ENCODE results near the gene LONP1. TPM values are rescaled to one million over a fixed set of nuclear protein-coding genes. Genes with fewer than 3 reads are reported as not detected.

Gene LONP1
- polyA plus RNA-seq, 3 donors from 2014 or later: 8.4 to 24.2 (median 11.3) TPM

- Mint-ChIP-seq H3K9me3 (no peaks in the 10 kb centered on the region), H3K4me3 (peak overlapping the region; percentile 86 to 93 (median 91)), H3K36me3 (no peaks in the 10 kb centered on the region), H3K27me3 (ENCODE audit: low read depth in 3 of 3) (peaks cover 8 to 13% (median 12%) of the 10 kb centered on the region in 3 donors), H3K27ac (peak overlapping the region; percentile 86 to 95 (median 92)), H3K4me1 (peaks cover 27 to 29% of the 10 kb centered on the region in 2 donors)
- DNase-seq: peak in 2 of 3 donors; percentile 10 to 36
Observed at GRCh38 chr19:5719274-5719960, 529 bp downstream of the LONP1 start.

- no peak for DNase-seq
- Mint-ChIP-seq H3K27me3 (ENCODE audit: low read depth in 3 of 3) (peaks cover 8 to 13% (median 12%) of the 10 kb centered on the region in 3 donors), H3K4me1 (peaks cover 27 to 29% of the 10 kb centered on the region in 2 donors), H3K27ac (peak overlapping the region; percentile 85 to 91 (median 88)), H3K9me3 (no peaks in the 10 kb centered on the region), H3K4me3 (peak overlapping the region; percentile 80 to 93 (median 88)), H3K36me3 (peaks cover 0 to 4% (median 0%) of the 10 kb centered on the region in 3 donors)
Observed at GRCh38 chr19:5718579-5719273, 1.2 kb downstream of the LONP1 start.

- DNase-seq: no peak
Observed at GRCh38 chr19:5718037-5718578, 1.8 kb downstream of the LONP1 start.

DNA sequence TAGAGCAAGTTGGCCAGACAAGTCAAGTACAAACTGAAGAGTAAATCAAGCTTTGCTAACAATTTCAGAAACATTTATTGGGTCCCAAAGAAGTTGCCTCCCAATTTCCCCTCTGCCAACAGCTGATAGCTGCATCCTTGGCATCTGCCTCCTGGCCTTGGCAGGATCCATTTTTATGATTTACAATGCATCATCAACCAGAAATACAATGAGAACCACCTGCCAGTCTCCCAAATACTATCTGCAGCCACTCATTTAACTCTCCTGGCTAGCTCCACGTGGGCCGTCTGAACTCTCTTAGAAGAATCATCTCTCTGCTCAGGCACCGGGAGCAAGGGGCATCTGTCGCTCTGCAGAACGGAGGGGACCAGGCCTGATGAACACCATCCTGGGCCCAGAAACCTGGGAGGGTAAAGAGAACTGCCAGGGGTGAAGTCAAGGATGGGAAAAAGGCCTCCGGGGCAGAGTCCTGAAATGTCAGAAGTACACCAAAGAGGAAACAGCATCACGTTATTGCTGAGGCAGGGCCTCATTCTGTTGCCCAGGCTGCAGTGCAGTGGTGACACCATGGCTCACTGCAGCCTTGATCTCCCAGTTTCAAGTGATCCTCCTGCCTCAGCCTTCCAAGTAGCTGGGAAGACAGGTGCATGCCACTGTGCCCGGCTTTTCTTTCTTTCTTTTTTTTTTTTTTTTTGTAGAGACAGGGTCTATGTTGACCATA is 2.6 kb downstream of the LONP1 start:
- Mint-ChIP-seq H3K4me1 (peaks cover 27 to 29% of the 10 kb centered on the region in 2 donors), H3K4me3 (peak overlapping the region in 3 of 5 donors; percentile 52 to 61 (median 61)), H3K27me3 (ENCODE audit: low read depth in 3 of 3) (peaks cover 9 to 13% (median 12%) of the 10 kb centered on the region in 3 donors), H3K36me3 (peaks cover 0 to 5% (median 0%) of the 10 kb centered on the region in 3 donors), H3K27ac (peak overlapping the region in 4 of 6 donors; percentile 13 to 64 (median 34)), H3K9me3 (no peaks in the 10 kb centered on the region)
- DNase-seq: no peak

More at GRCh38 chr19:5718037-5718578, 1.8 kb downstream of the LONP1 start:
- peaks cover 27 to 29% of the 10 kb centered on the region in 2 donors for H3K4me1 Mint-ChIP-seq
- peak overlapping the region; percentile 80 to 93 (median 88) for H3K4me3 Mint-ChIP-seq
- no peaks in the 10 kb centered on the region for H3K9me3 Mint-ChIP-seq
- peak overlapping the region in 5 of 6 donors; percentile 86 to 91 (median 89) for H3K27ac Mint-ChIP-seq
- H3K36me3 Mint-ChIP-seq: peaks cover 0 to 5% (median 0%) of the 10 kb centered on the region in 3 donors
- H3K27me3 Mint-ChIP-seq (ENCODE audit: low read depth in 3 of 3): peaks cover 8 to 13% (median 12%) of the 10 kb centered on the region in 3 donors

GRCh38 chr19:5714816-5715215 is 5.1 kb downstream of the LONP1 start:
- Mint-ChIP-seq H3K27me3 (ENCODE audit: low read depth in 3 of 3) (peaks cover 2 to 5% (median 3%) of the 10 kb centered on the region in 3 donors), H3K9me3 (no peaks in the 10 kb centered on the region), H3K4me1 (peaks cover 22 to 29% of the 10 kb centered on the region in 2 donors), H3K27ac (no peak overlapping the region), H3K36me3 (peaks cover 0 to 5% (median 0%) of the 10 kb centered on the region in 3 donors), H3K4me3 (no peak overlapping the region)
- DNase-seq: no peak

DNA sequence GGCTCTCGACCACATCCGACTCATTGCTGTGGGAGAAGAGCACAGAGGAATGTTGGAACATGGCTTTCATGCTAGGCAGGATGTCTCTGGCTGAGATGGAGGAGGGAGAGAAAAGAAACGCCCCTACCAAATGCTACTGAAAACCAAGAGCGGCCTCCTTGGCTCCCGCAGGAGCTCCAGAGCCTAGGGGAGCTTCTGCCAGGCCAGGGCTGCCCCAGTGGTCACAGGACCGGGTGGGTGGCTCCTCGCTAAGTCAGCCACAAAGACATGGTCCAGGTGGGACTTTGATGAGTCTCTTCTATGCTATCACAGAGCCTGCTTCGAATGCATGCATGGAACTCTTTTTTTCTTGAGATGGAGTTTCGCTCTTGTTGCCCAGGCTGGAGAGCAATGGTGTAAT is 6.7 kb downstream of the LONP1 start:
- peaks cover 10 to 17% of the 10 kb centered on the region in 2 donors for H3K4me1 Mint-ChIP-seq
- no peak overlapping the region for H3K4me3 Mint-ChIP-seq
- no peak for DNase-seq
- H3K9me3 Mint-ChIP-seq: no peaks in the 10 kb centered on the region
- peaks cover 0 to 5% (median 0%) of the 10 kb centered on the region in 3 donors for H3K36me3 Mint-ChIP-seq
- H3K27me3 Mint-ChIP-seq (ENCODE audit: low read depth in 3 of 3): peaks cover 0 to 3% (median 2%) of the 10 kb centered on the region in 3 donors
- no peak overlapping the region for H3K27ac Mint-ChIP-seq

DNA sequence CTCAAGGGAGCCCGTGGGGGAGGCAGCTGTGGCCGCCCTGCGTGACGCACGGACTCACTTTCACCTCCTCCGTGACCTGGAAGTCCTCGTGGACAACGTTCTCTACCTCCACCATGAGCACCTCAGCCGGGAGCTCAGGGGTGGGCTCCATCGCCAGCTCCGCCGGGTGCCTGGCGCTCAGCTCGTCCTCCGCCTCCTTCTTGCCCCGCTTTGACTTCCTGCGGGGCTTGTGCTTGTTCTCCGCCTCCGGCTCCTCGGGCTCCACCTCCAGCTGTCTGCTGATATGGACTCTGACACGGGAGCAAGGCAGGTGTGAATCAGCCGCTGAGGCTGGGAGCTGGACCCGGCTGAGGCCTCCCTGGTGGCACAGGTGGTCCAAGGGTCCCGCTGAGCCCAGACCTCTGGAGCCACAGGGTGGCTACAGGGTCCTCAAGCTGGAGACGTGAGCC is 8.2 kb downstream of the LONP1 start:
- Mint-ChIP-seq H3K27me3 (ENCODE audit: low read depth in 3 of 3) (peaks cover 0 to 4% (median 0%) of the 10 kb centered on the region in 3 donors), H3K9me3 (no peaks in the 10 kb centered on the region), H3K36me3 (peaks cover under 1 to 5% (median under 1%) of the 10 kb centered on the region in 3 donors), H3K27ac (no peak overlapping the region), H3K4me3 (no peak overlapping the region), H3K4me1 (peaks cover 3 to 5% of the 10 kb centered on the region in 2 donors)
- DNase-seq: no peak

GRCh38 chr19:5711025-5711424 is 8.9 kb downstream of the LONP1 start:
- DNase-seq: no peak
- H3K4me3 Mint-ChIP-seq: no peak overlapping the region
- peaks cover 0 to 4% (median 0%) of the 10 kb centered on the region in 3 donors for H3K27me3 Mint-ChIP-seq (ENCODE audit: low read depth in 3 of 3)
- H3K9me3 Mint-ChIP-seq: no peaks in the 10 kb centered on the region
- H3K36me3 Mint-ChIP-seq: peaks cover 3 to 5% (median 4%) of the 10 kb centered on the region in 3 donors
- H3K27ac Mint-ChIP-seq: no peak overlapping the region
- H3K4me1 Mint-ChIP-seq: peaks cover 3 to 5% of the 10 kb centered on the region in 2 donors

DNA sequence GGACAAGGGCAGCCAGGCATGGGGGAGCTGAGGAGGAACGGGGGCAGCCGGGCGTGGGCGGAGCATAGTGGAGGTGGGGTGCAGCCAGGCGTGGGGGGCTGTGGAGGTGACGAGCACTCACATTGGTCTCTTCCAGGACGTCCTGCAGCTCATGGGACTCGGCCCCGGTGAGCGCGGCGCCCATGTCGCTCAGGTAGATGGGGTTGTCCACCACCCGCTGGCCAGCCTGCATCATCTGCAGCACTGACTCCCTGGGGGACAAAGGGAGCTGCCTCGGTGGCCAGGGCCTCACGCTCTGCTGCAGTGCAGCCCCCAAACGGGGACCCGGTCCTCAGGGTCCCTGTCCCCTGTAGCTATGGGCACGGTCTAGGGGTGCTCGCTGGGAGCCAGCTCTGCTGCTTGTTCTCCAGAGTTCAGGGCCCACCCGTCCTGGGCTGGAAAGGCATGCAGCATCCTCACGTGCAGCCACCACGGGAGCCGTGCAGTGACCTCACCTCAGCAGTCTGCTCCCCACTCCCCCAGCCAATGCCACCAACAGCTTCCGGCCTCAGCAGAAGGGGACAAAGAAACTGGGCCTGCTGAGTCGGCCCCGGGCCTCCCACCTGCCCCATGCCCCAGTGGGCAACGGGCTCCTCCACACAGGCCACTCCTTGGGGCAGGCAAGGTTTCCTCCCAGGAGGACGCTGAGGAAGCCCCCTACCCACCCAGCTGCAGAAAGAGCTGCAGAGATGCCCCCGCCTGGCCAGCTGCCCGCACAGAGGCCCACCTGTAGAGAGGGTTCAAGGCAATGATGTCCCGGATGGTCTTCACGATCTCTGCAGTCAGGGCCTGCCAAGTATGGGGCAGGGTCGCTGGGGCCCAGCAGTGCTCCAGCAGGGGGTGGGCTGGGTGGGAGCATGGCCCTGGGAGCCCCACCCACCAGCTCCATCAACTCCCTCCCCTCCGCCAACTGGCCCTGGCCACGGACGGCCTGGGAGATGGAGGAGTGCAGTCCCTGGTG is 12.1 kb downstream of the LONP1 start:
- Mint-ChIP-seq H3K9me3 (no peaks in the 10 kb centered on the region), H3K27me3 (ENCODE audit: low read depth in 3 of 3) (peaks cover 0 to 4% (median 3%) of the 10 kb centered on the region in 3 donors), H3K4me3 (no peak overlapping the region), H3K4me1 (no peaks in the 10 kb centered on the region), H3K27ac (no peak overlapping the region), H3K36me3 (peaks cover 3 to 5% (median 4%) of the 10 kb centered on the region in 3 donors)
- DNase-seq: no peak

DNA sequence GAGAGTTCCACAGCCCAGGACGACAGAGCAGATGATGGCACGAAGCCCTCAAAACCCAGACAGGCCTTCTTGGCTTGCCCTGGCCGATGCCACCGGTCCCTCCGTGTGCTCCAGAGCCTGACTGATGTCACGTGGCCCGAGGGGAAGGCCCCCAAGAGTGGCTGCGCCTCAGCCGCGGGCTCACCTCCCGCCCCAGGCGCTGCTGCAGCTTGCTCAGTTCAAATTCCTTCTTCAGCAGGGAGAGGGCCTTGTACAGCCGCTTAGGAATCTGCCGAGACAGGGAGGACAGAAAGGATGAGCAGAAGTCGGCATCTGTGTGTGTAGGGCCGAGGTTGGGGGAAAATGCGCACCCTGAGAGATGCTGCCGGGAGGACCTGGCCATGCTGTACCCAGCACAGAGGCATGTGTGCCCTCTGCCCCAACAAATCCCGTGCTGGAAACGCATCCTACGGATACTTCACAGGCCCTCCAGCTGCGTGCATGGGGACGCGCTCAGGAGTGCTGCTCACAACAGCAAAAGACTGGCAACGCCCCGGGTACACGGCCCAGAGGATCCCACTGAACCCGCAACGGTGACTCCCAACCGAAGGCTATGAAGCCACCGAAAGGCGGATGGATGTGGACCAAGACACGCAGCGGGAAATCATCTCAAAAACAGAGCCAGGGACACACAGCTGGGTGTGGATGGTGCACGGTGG is 12.9 kb downstream of the LONP1 start:
- Mint-ChIP-seq H3K4me1 (no peaks in the 10 kb centered on the region), H3K4me3 (no peak overlapping the region), H3K27me3 (ENCODE audit: low read depth in 3 of 3) (peaks cover 0 to 4% (median 1%) of the 10 kb centered on the region in 3 donors), H3K9me3 (no peaks in the 10 kb centered on the region), H3K27ac (no peak overlapping the region), H3K36me3 (peaks cover 3 to 5% (median 4%) of the 10 kb centered on the region in 3 donors)
- no peak for DNase-seq

DNA sequence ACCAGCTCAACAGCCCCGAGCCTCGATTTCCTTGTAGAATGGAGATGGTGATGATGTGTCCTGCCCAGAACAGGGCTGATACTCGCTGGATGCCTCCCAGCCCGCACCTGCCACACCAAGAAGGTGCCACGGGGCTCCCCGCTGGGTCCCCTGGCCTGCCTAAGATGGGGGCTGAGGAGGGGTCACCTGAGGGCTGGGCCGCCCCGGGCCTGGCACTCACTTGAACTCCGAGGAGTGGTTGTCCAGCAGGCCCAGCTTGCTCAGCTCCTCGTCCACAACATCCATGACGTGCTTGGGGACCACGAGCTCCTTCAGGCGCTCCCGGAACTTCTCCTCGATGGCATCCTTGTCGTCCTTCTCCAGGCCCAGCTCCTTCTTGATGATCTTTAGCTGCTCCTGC is 14.4 kb downstream of the LONP1 start:
- H3K4me1 Mint-ChIP-seq: no peaks in the 10 kb centered on the region
- peaks cover 0 to 6% (median 3%) of the 10 kb centered on the region in 3 donors for H3K27me3 Mint-ChIP-seq (ENCODE audit: low read depth in 3 of 3)
- H3K36me3 Mint-ChIP-seq: peaks cover 3 to 5% (median 4%) of the 10 kb centered on the region in 3 donors
- no peak overlapping the region for H3K27ac Mint-ChIP-seq
- no peak for DNase-seq
- H3K9me3 Mint-ChIP-seq: no peaks in the 10 kb centered on the region
- H3K4me3 Mint-ChIP-seq: no peak overlapping the region

All from immature natural killer cell (primary cell).